Fibroblast of lung (primary cell): ENCODE measurements around the gene PRKCH.

ENCODE experiments used
- EZH2 ChIP-seq: IDR thresholded peaks from 2 replicates; pipeline ENCODE4 v1.5.1; 2012; ENCODE audit warnings: low read length, control low read depth, mild to moderate bottlenecking; ENCODE audit errors: missing control alignments
- TF ChIP-seq, protein P1 (sequence below), 2 donors: IDR thresholded peaks in 1 of 2; conservative IDR thresholded peaks in 1 of 2; 1 replicate in 1 of 2; 2 replicates in 1 of 2; pipeline ENCODE4 v1.5.1; 2011 to 2012; ENCODE audit warnings: low read length in 2 of 2, control low read depth in 1 of 2, inconsistent platforms in 1 of 2, low read depth in 1 of 2, mild to moderate bottlenecking in 1 of 2

DNA sequence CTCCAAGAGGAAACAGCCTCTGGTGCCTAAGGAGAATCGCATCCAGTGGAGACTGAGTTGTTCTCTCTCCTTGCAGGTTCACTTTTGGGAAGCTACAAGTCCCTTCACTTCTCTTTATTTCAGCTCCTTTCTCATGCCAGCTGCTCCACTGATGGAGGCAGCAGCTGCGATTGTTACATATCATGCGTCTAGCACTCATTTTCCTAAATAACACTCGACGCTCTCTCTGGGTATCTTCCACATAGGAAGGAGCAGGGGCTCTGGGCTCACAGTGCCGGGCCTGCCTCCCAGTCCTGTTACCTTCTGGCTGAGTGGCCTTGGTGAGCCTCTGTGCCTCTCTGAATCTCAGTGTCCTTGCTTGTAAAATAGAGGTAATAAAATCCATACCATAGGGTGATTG lies 211.4 kb downstream of the PRKCH start:
- TF ChIP-seq, protein P1, sequence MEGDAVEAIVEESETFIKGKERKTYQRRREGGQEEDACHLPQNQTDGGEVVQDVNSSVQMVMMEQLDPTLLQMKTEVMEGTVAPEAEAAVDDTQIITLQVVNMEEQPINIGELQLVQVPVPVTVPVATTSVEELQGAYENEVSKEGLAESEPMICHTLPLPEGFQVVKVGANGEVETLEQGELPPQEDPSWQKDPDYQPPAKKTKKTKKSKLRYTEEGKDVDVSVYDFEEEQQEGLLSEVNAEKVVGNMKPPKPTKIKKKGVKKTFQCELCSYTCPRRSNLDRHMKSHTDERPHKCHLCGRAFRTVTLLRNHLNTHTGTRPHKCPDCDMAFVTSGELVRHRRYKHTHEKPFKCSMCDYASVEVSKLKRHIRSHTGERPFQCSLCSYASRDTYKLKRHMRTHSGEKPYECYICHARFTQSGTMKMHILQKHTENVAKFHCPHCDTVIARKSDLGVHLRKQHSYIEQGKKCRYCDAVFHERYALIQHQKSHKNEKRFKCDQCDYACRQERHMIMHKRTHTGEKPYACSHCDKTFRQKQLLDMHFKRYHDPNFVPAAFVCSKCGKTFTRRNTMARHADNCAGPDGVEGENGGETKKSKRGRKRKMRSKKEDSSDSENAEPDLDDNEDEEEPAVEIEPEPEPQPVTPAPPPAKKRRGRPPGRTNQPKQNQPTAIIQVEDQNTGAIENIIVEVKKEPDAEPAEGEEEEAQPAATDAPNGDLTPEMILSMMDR (conservative IDR thresholded peaks at IDR 0.05 in 1 of 2, IDR thresholded peaks at IDR 0.05 in 1 of 2; ENCODE audit: low read depth in 1 of 2, low read length in 2 of 2): no peak
- no peak for TF ChIP-seq EZH2
